GM21526 (cell line): ENCODE data around the gene SAMD14.

ENCODE experiments used
- ATAC-seq: cut with Tn5 transposase; IDR thresholded peaks from one replicate; pipeline ENCODE4 v1.9.1; 2021; ENCODE audit warnings: moderate library complexity; ENCODE audit not compliant: unreplicated experiment, low FRiP score

Gene SAMD14

GRCh38 chr17:50117202-50118051 lies 12.5 kb downstream of the SAMD14 start:
- peak; percentile 48 for ATAC-seq

GRCh38 chr17:50115756-50116155 lies 14.2 kb downstream of the SAMD14 start:
- ATAC-seq, result no peak

- ATAC-seq, result no peak
Measured at GRCh38 chr17:50114849-50115357, 15.1 kb downstream of the SAMD14 start.

GRCh38 chr17:50114401-50114800 lies 15.6 kb downstream of the SAMD14 start:
- no peak for ATAC-seq

GRCh38 chr17:50113624-50114320 lies 16.2 kb downstream of the SAMD14 start:
- no peak for ATAC-seq

GRCh38 chr17:50112694-50113093 lies 17.3 kb downstream of the SAMD14 start:
- ATAC-seq, result no peak

- ATAC-seq, result no peak
Measured at GRCh38 chr17:50111673-50112655, 18.0 kb downstream of the SAMD14 start.

- no peak for ATAC-seq
Measured at GRCh38 chr17:50110591-50111349, 19.2 kb downstream of the SAMD14 start.

GRCh38 chr17:50109785-50110184 lies 20.2 kb downstream of the SAMD14 start:
- no peak for ATAC-seq

- ATAC-seq, result no peak
Measured at GRCh38 chr17:50109207-50109606, 20.8 kb downstream of the SAMD14 start.

GRCh38 chr17:50108556-50108955 lies 21.4 kb downstream of the SAMD14 start:
- ATAC-seq, result no peak

GRCh38 chr17:50107790-50108414 lies 22.1 kb downstream of the SAMD14 start:
- no peak for ATAC-seq

- no peak for ATAC-seq
Measured at GRCh38 chr17:50106393-50107131, 23.4 kb downstream of the SAMD14 start.

GRCh38 chr17:50105811-50106210 lies 24.1 kb downstream of the SAMD14 start:
- ATAC-seq, result no peak

GRCh38 chr17:50103941-50104340 lies 26.0 kb downstream of the SAMD14 start:
- ATAC-seq, result no peak

GRCh38 chr17:50103252-50103651 lies 26.7 kb downstream of the SAMD14 start:
- no peak for ATAC-seq

- no peak for ATAC-seq
Measured at GRCh38 chr17:50102164-50102991, 27.6 kb downstream of the SAMD14 start.
